PC-9 (cell line): Measurements from ENCODE around the gene NCF4. TPM values are rescaled to one million over a fixed set of nuclear protein-coding genes. Genes with fewer than 3 reads are reported as not detected.

Experiments
- BruUV-seq: library from RNA; stranded (reverse); fragments of 400-500 nt; replicated peaks from 2 replicates; lab custom pipeline; 2021; lab: Mats Ljungman, UMichigan
- CTCF ChIA-PET: fragments of 300-600 bp; sonication (Branson Sonifier 250); formaldehyde crosslinking; loops from one replicate; lab custom pipeline; 2022; ENCODE audit warnings: antibody characterized with exemption; lab: Charles Lee
- POLR2A ChIA-PET: fragments of 300-600 bp; sonication (Branson Sonifier 250); formaldehyde crosslinking; loops from one replicate; lab custom pipeline; 2022; ENCODE audit warnings: antibody characterized with exemption; ENCODE audit not compliant: unreplicated experiment; lab: Charles Lee
- DNase-seq, 2 experiments: peaks; one replicate each; pipeline versions ENCODE4 v3.0.0 to v3.0.0-alpha.2; 2015 to 2022; ENCODE audit warnings: mixed read lengths in 1 of 2
- H2AFZ ChIP-seq: fragments of 200-600 bp; sonication (generic); 2 replicates; pipeline ENCODE4 v1.8.1; 2017; ENCODE audit warnings: antibody characterized with exemption
- H3F3A ChIP-seq: fragments of 200-600 bp; sonication (generic); 2 replicates; pipeline ENCODE4 v1.8.1; 2017; ENCODE audit warnings: antibody characterized with exemption, mild to moderate bottlenecking, low read depth; ENCODE audit not compliant: insufficient read depth
- H3K27ac ChIP-seq: fragments of 200-600 bp; sonication (generic); 2 replicates; pipeline ENCODE4 v1.6.1; 2016; ENCODE audit warnings: mixed run types
- H3K27me3 ChIP-seq: fragments of 200-600 bp; sonication (generic); 2 replicates; pipeline ENCODE4 v1.6.1; 2016; ENCODE audit warnings: low read depth, mixed run types; ENCODE audit not compliant: insufficient read depth
- H3K36me3 ChIP-seq: fragments of 200-600 bp; sonication (generic); 2 replicates; pipeline ENCODE4 v1.6.1; 2016; ENCODE audit warnings: low read depth, mixed run types
- H3K4me1 ChIP-seq: fragments of 200-600 bp; sonication (generic); replicated peaks from 2 replicates; pipeline ENCODE4 v1.6.1; 2016; ENCODE audit warnings: mixed run types; ENCODE audit not compliant: insufficient read depth
- H3K4me2 ChIP-seq: fragments of 200-600 bp; sonication (generic); 2 replicates; pipeline ENCODE4 v1.6.1; 2017; ENCODE audit warnings: mixed run types
- H3K4me3 ChIP-seq: fragments of 200-600 bp; sonication (generic); 2 replicates; pipeline ENCODE4 v1.6.1; 2016; ENCODE audit warnings: mixed run types
- H3K79me2 ChIP-seq: fragments of 200-600 bp; sonication (generic); 2 replicates; pipeline ENCODE4 v1.6.1; 2017; ENCODE audit warnings: low read depth, mixed run types
- H3K9me2 ChIP-seq: fragments of 200-600 bp; sonication (generic); 2 replicates; pipeline ENCODE4 v1.8.1; 2017; ENCODE audit warnings: mild to moderate bottlenecking; ENCODE audit not compliant: insufficient read depth
- H3K9me3 ChIP-seq: fragments of 200-600 bp; sonication (generic); 2 replicates; pipeline ENCODE4 v1.8.1; 2016; ENCODE audit warnings: low read depth; ENCODE audit not compliant: insufficient read depth
- H4K20me1 ChIP-seq: fragments of 200-600 bp; sonication (generic); 2 replicates; pipeline ENCODE4 v1.8.1; 2017; ENCODE audit not compliant: insufficient read depth
- EZH2 ChIP-seq: fragments of 200-600 bp; sonication (generic); IDR thresholded peaks from 2 replicates; pipeline ENCODE4 v1.8.0; 2017; ENCODE audit warnings: antibody characterized with exemption, low read depth
- intact Hi-C: fragments of 100-400 bp; cut with micrococcal nuclease; formaldehyde crosslinking; loops from one replicate; pipeline ENCODE4 v1.10.0; 2022; ENCODE audit not compliant: unreplicated experiment
- total RNA-seq: library from RNA; stranded (reverse); gene quantifications from 2 replicates; pipeline ENCODE4 v1.2.3, GENCODE V29; 2021
- TF ChIP-seq, protein P1 (sequence below): fragments of 200-600 bp; sonication (generic); conservative IDR thresholded peaks from 2 replicates; pipeline ENCODE4 v1.6.1; 2017; ENCODE audit warnings: mixed run types, antibody characterized with exemption, mild to moderate bottlenecking, moderate library complexity

NCF4 gene
- total RNA-seq, 1 experiment from 2014 or later, result 3.9 TPM

DNA sequence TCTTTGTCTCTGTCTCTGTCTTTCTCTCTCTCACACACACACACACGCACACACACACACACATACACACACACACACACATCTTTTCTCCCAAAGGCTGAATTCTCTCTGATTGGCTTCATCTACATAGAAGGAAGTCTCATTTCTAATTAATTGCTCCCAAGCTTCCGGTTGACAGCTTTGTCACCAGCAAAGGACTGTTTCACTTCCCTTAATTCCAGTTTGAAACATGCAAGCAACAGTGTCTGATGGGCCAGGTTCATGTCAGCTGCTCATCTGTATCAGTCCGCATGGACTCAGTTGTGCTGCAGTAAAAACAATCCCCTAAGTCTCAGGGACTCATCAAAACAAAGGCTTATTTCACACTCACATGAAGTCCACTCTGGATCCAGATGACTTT, 27.7 kb upstream of the NCF4 start:
- no peaks in the 10 kb centered on the region for H3K79me2 ChIP-seq
- CTCF ChIA-PET, result no interaction called here
- POLR2A ChIA-PET, result no interaction called here
- BruUV-seq, result no TSS peak
- no peaks in the 10 kb centered on the region for H3K9me2 ChIP-seq
- H4K20me1 ChIP-seq, result no peaks in the 10 kb centered on the region
- DNase-seq, result no peak
- no peaks in the 10 kb centered on the region for H3K27me3 ChIP-seq
- H3F3A ChIP-seq, result 0 out of 2 replicates have a peak, but pooled peaks cover 6% of the 10 kb centered on the region
- H3K27ac ChIP-seq, result no peak overlapping the region
- H2AFZ ChIP-seq, result no peak overlapping the region
- no peak for TF ChIP-seq EZH2
- TF ChIP-seq, protein P1, sequence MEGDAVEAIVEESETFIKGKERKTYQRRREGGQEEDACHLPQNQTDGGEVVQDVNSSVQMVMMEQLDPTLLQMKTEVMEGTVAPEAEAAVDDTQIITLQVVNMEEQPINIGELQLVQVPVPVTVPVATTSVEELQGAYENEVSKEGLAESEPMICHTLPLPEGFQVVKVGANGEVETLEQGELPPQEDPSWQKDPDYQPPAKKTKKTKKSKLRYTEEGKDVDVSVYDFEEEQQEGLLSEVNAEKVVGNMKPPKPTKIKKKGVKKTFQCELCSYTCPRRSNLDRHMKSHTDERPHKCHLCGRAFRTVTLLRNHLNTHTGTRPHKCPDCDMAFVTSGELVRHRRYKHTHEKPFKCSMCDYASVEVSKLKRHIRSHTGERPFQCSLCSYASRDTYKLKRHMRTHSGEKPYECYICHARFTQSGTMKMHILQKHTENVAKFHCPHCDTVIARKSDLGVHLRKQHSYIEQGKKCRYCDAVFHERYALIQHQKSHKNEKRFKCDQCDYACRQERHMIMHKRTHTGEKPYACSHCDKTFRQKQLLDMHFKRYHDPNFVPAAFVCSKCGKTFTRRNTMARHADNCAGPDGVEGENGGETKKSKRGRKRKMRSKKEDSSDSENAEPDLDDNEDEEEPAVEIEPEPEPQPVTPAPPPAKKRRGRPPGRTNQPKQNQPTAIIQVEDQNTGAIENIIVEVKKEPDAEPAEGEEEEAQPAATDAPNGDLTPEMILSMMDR, result no peak
- peaks cover 8% of the 10 kb centered on the region; the same call in 1 of the 2 replicates for H3K9me3 ChIP-seq
- peaks cover 12% of the 10 kb centered on the region for H3K4me1 ChIP-seq
- intact Hi-C loops, result no loop called here
- no peak overlapping the region for H3K4me2 ChIP-seq
- H3K4me3 ChIP-seq, result no peak overlapping the region
- H3K36me3 ChIP-seq, result no peaks in the 10 kb centered on the region

DNA sequence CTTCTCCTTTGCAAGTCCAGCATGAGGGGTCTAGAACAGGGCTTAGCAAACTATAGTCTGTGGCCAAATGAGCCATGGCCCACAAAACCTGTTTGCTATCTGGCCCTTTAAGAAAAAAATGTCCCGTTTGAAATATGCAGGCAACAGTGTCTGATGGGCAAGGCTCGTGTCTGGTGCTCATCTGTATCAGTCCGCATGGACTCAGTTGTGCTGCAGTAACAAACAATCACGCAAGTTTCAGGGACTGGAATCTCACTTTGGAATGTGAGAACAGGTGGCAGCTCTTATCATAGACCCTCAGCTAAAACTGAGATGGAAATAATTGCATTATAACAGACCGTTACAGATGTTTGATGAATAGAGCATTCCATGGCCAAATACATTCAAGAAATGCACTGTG, 24.9 kb upstream of the NCF4 start:
- H3K27me3 ChIP-seq, result no peaks in the 10 kb centered on the region
- DNase-seq, result no peak
- no peaks in the 10 kb centered on the region for H3K79me2 ChIP-seq
- TF ChIP-seq, protein P1, result no peak
- TF ChIP-seq EZH2, result no peak
- H4K20me1 ChIP-seq, result no peaks in the 10 kb centered on the region
- BruUV-seq, result no TSS peak
- peaks cover 20% of the 10 kb centered on the region; the same call in 1 of the 2 replicates for H3F3A ChIP-seq
- no peaks in the 10 kb centered on the region for H3K36me3 ChIP-seq
- no peak overlapping the region for H3K4me3 ChIP-seq
- intact Hi-C loops, result no loop called here
- H3K9me2 ChIP-seq, result no peaks in the 10 kb centered on the region
- peaks cover 33% of the 10 kb centered on the region for H3K4me1 ChIP-seq
- POLR2A ChIA-PET, result no interaction called here
- H3K27ac ChIP-seq, result no peak overlapping the region
- no peak overlapping the region for H2AFZ ChIP-seq
- no peak overlapping the region for H3K4me2 ChIP-seq
- CTCF ChIA-PET, result no interaction called here
- H3K9me3 ChIP-seq, result peaks cover 8% of the 10 kb centered on the region; the same call in 1 of the 2 replicates

DNA sequence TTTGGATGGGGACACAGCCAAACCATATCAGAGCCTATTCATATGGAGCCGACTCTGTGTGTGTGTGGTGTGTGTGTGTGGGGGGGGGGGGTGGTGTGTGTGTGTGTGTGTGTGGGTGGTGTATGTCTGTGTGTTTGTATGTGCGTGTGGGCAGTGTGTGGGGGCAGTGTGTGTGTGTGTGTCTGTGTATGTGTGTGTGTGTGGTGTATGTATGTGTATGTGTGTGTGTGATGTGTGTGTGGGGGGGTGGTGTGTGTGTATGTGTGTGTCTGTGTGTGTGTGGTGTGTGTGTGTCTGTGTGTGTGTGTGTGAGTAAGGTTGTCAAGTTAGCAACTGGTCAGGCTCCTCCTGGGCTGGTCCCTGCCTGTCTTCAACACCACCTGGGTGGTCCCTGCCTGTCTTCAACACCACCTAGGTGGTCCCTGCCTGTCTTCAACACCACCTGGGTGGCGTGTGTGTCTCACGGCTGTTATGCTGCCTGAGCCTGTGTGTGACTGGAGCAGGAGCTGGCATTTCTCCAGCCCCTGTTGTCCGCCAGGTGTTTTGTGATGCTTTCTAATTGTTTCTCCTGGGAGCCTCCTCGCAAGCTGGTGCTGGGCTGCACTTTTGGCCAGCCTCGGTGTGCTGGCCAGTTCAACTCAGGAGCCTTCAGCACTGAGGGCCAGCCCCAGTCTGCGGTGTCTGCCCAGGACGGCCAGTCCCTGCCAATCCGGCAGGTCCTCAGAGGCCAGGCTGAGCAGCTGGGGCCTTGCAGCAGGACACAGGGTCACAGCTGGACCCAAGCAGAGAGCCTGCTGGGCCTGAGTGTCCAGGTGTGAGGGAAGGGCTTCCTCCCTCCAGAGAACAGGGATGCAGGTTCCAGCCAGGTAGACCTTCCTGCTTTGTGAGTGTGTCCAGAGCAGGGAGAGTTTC, 22.4 kb upstream of the NCF4 start:
- H3K4me2 ChIP-seq, result peak overlapping the region; percentile 20
- intact Hi-C loops, result no loop called here
- H3K4me3 ChIP-seq, result no peak overlapping the region
- no peaks in the 10 kb centered on the region for H4K20me1 ChIP-seq
- no peaks in the 10 kb centered on the region for H3K27me3 ChIP-seq
- ChIA-PET POLR2A (no interaction called here), CTCF (interaction anchor here (0.6 kb wide), 1 partner anchor 56 kb away, joined by 8 read pairs; no protein-coding TSS in a partner anchor)
- peaks cover 8% of the 10 kb centered on the region; the same call in 1 of the 2 replicates for H3K9me3 ChIP-seq
- no peak for TF ChIP-seq EZH2
- TF ChIP-seq, protein P1, result no peak
- no peaks in the 10 kb centered on the region for H3K36me3 ChIP-seq
- H3K79me2 ChIP-seq, result no peaks in the 10 kb centered on the region
- DNase-seq, result no peak
- H3K9me2 ChIP-seq, result no peaks in the 10 kb centered on the region
- H3F3A ChIP-seq, result peaks cover 20% of the 10 kb centered on the region; the same call in 1 of the 2 replicates
- H2AFZ ChIP-seq, result no peak overlapping the region
- peaks cover 35% of the 10 kb centered on the region for H3K4me1 ChIP-seq
- H3K27ac ChIP-seq, result peak overlapping the region; percentile 57
- BruUV-seq, result no TSS peak
